Astrocyte of the hippocampus (primary cell): ENCODE data around the gene DPF3.

Experiments
- DNase-seq: peaks from one replicate; pipeline ENCODE4 v3.0.0; 2011; ENCODE audit warnings: low read depth, low spot score

The DPF3 gene

GRCh38 chr14:72646861-72647528 is 246.9 kb downstream of the DPF3 start:
- DNase-seq, result peak; percentile 82

- DNase-seq, result no peak
These were observed 248.2 kb downstream of the DPF3 start for GRCh38 chr14:72645706-72646105.

GRCh38 chr14:72644758-72645489 is 249.0 kb downstream of the DPF3 start:
- DNase-seq, result no peak

GRCh38 chr14:72644038-72644437 is 249.9 kb downstream of the DPF3 start:
- DNase-seq, result no peak

GRCh38 chr14:72643317-72643801 is 250.5 kb downstream of the DPF3 start:
- DNase-seq, result peak; percentile 96

GRCh38 chr14:72640911-72641485 is 252.9 kb downstream of the DPF3 start:
- no peak for DNase-seq

GRCh38 chr14:72638021-72638420 is 255.9 kb downstream of the DPF3 start:
- no peak for DNase-seq

GRCh38 chr14:72636871-72637270 is 257.0 kb downstream of the DPF3 start:
- no peak for DNase-seq

- no peak for DNase-seq
These were observed 257.8 kb downstream of the DPF3 start for GRCh38 chr14:72636094-72636493.

- no peak for DNase-seq
These were observed 258.9 kb downstream of the DPF3 start for GRCh38 chr14:72634691-72635616.

GRCh38 chr14:72633551-72633950 is 260.4 kb downstream of the DPF3 start:
- no peak for DNase-seq

- no peak for DNase-seq
These were observed 261.2 kb downstream of the DPF3 start for GRCh38 chr14:72632727-72633126.

GRCh38 chr14:72631401-72631800 is 262.5 kb downstream of the DPF3 start:
- no peak for DNase-seq

GRCh38 chr14:72630374-72630773 is 263.5 kb downstream of the DPF3 start:
- DNase-seq, result no peak

GRCh38 chr14:72629534-72629933 is 264.4 kb downstream of the DPF3 start:
- no peak for DNase-seq

GRCh38 chr14:72625689-72626088 is 268.2 kb downstream of the DPF3 start:
- no peak for DNase-seq

GRCh38 chr14:72621387-72622065 is 272.4 kb downstream of the DPF3 start:
- no peak for DNase-seq

- no peak for DNase-seq
These were observed 274.0 kb downstream of the DPF3 start for GRCh38 chr14:72619881-72620280.

GRCh38 chr14:72619111-72619571 is 274.8 kb downstream of the DPF3 start:
- no peak for DNase-seq

- no peak for DNase-seq
These were observed 275.5 kb downstream of the DPF3 start for GRCh38 chr14:72618424-72618823.
